HepG2 (cell line): ENCODE data around the gene P3H2.

Experiments used
- EZH2 ChIP-seq: conservative IDR thresholded peaks from 2 replicates; pipeline ENCODE4 v1.6.1; 2012; ENCODE audit warnings: mild to moderate bottlenecking, low read depth, low read length, moderate library complexity
- SOX13 ChIP-seq, 3 experiments: fragments of 450-650 bp in 1 of 3; sonication (generic) in 1 of 3; formaldehyde crosslinking in 1 of 3; IDR thresholded peaks in 2 of 3; conservative IDR thresholded peaks in 1 of 3; 2 replicates each; pipeline versions ENCODE4 v1.5.0 to v1.6.1; 2016 to 2020; ENCODE audit warnings: antibody characterized with exemption in 1 of 3, mild to moderate bottlenecking in 1 of 3, missing compliant biosample characterization in 1 of 3, missing genetic modification reagents in 1 of 3, moderate library complexity in 1 of 3
- ZNF549 ChIP-seq: sonication (generic); formaldehyde crosslinking; IDR thresholded peaks from 2 replicates; pipeline ENCODE4 v1.5.0; 2020; ENCODE audit warnings: missing genetic modification reagents
- TF ChIP-seq, protein P1 (sequence below): sonication (generic); formaldehyde crosslinking; IDR thresholded peaks from 2 replicates; pipeline ENCODE4 v1.5.0; 2020; ENCODE audit warnings: mild to moderate bottlenecking, missing genetic modification reagents, moderate library complexity

DNA sequence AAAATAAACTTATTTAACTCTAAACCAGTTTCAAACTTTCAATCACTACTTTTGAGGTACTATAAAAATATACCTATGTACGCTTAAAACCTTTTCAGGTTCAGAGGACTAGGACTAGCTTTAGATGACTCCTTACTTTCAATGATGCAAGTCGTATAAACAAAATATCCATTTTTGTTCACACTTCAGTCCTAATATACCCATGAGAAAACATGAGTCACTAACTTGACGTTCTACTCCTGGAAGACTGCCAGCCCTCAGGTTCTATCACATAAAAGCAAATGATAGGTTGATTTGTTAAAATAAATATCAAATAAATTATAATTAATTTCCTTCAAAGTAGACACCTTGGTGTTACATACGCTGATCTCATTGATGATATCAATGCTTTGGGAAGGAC lies 10.6 kb upstream of the P3H2 start:
- TF ChIP-seq ZNF549 (CRISPR knock-in tag) (no peak), SOX13 (IDR thresholded peaks at IDR 0.05) (no peak), SOX13 (CRISPR knock-in tag; conservative IDR thresholded peaks at IDR 0.05 in 1 of 2, IDR thresholded peaks at IDR 0.05 in 1 of 2) (no peak), EZH2 (no peak)
- TF ChIP-seq, protein P1, sequence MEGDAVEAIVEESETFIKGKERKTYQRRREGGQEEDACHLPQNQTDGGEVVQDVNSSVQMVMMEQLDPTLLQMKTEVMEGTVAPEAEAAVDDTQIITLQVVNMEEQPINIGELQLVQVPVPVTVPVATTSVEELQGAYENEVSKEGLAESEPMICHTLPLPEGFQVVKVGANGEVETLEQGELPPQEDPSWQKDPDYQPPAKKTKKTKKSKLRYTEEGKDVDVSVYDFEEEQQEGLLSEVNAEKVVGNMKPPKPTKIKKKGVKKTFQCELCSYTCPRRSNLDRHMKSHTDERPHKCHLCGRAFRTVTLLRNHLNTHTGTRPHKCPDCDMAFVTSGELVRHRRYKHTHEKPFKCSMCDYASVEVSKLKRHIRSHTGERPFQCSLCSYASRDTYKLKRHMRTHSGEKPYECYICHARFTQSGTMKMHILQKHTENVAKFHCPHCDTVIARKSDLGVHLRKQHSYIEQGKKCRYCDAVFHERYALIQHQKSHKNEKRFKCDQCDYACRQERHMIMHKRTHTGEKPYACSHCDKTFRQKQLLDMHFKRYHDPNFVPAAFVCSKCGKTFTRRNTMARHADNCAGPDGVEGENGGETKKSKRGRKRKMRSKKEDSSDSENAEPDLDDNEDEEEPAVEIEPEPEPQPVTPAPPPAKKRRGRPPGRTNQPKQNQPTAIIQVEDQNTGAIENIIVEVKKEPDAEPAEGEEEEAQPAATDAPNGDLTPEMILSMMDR (CRISPR knock-in tag) = no peak
